Activated naive CD4-positive, alpha-beta T cell treated with anti-CD3 and anti-CD28 coated beads, Interleukin-2, amount 50 U/mL, for 24 hours (primary cell): ENCODE data around the gene TMEM200B.
"Not testable (repeated sequence)": the region's sequence is repeated elsewhere in the genome, so short reads cannot be mapped to it uniquely, and the experiment has no call there.

Experiments
- H3K27ac Mint-ChIP-seq: one replicate; pipeline ENCODE4 v1.8.0; 2021; ENCODE audit warnings: mild to moderate bottlenecking, mixed read lengths
- H3K27me3 Mint-ChIP-seq: one replicate; pipeline ENCODE4 v1.8.0; 2021; ENCODE audit warnings: mixed read lengths
- H3K36me3 Mint-ChIP-seq: one replicate; pipeline ENCODE4 v1.8.0; 2021; ENCODE audit warnings: mixed read lengths
- H3K4me1 Mint-ChIP-seq: one replicate; pipeline ENCODE4 v1.8.0; 2021; ENCODE audit warnings: mixed read lengths
- H3K4me3 Mint-ChIP-seq: one replicate; pipeline ENCODE4 v1.8.0; 2021; ENCODE audit warnings: mild to moderate bottlenecking, mixed read lengths
- H3K9me3 Mint-ChIP-seq: one replicate; pipeline ENCODE4 v1.8.0; 2021; ENCODE audit warnings: mixed read lengths

TMEM200B gene

GRCh38 chr1:29099286-29099685 is 24.4 kb downstream of the TMEM200B start:
- H3K36me3 Mint-ChIP-seq: peaks cover 16% of the 10 kb centered on the region

GRCh38 chr1:29096231-29096886 is 27.3 kb downstream of the TMEM200B start:
- peak overlapping the region; percentile 74 for H3K27ac Mint-ChIP-seq
- H3K4me3 Mint-ChIP-seq: no peak overlapping the region
- H3K27me3 Mint-ChIP-seq: no peaks in the 10 kb centered on the region
- peaks cover 4% of the 10 kb centered on the region for H3K4me1 Mint-ChIP-seq
- peaks cover 25% of the 10 kb centered on the region for H3K36me3 Mint-ChIP-seq
- H3K9me3 Mint-ChIP-seq: no peaks in the 10 kb centered on the region

More at GRCh38 chr1:29099286-29099685, 24.4 kb downstream of the TMEM200B start:
- peaks cover 4% of the 10 kb centered on the region for H3K4me1 Mint-ChIP-seq
- no peaks in the 10 kb centered on the region for H3K9me3 Mint-ChIP-seq
- no peak overlapping the region for H3K27ac Mint-ChIP-seq
- no peak overlapping the region for H3K4me3 Mint-ChIP-seq
- no peaks in the 10 kb centered on the region for H3K27me3 Mint-ChIP-seq

GRCh38 chr1:29094954-29095353 is 28.7 kb downstream of the TMEM200B start:
- peaks cover 29% of the 10 kb centered on the region for H3K36me3 Mint-ChIP-seq
- no peaks in the 10 kb centered on the region for H3K27me3 Mint-ChIP-seq
- H3K4me1 Mint-ChIP-seq: peaks cover 4% of the 10 kb centered on the region
- no peak overlapping the region for H3K4me3 Mint-ChIP-seq
- H3K27ac Mint-ChIP-seq: no peak overlapping the region
- H3K9me3 Mint-ChIP-seq: no peaks in the 10 kb centered on the region

GRCh38 chr1:29094433-29094832 is 29.3 kb downstream of the TMEM200B start:
- Mint-ChIP-seq H3K9me3 (no peaks in the 10 kb centered on the region), H3K4me1 (peaks cover 5% of the 10 kb centered on the region), H3K36me3 (peaks cover 30% of the 10 kb centered on the region), H3K4me3 (no peak overlapping the region), H3K27ac (no peak overlapping the region), H3K27me3 (no peaks in the 10 kb centered on the region)

GRCh38 chr1:29092704-29093103 is 31.0 kb downstream of the TMEM200B start:
- not testable (repeated sequence) for H3K27ac Mint-ChIP-seq, H3K4me3 Mint-ChIP-seq, H3K4me1 Mint-ChIP-seq, H3K27me3 Mint-ChIP-seq, H3K9me3 Mint-ChIP-seq
- H3K36me3 Mint-ChIP-seq: peaks cover 32% of the 10 kb centered on the region

GRCh38 chr1:29090937-29091618 is 32.6 kb downstream of the TMEM200B start:
- Mint-ChIP-seq H3K36me3 (peaks cover 28% of the 10 kb centered on the region), H3K4me3 (no peak overlapping the region), H3K27me3 (no peaks in the 10 kb centered on the region), H3K27ac (no peak overlapping the region), H3K4me1 (peaks cover 5% of the 10 kb centered on the region), H3K9me3 (no peaks in the 10 kb centered on the region)

- H3K4me1 Mint-ChIP-seq: peaks cover 22% of the 10 kb centered on the region
- H3K9me3 Mint-ChIP-seq: no peaks in the 10 kb centered on the region
- no peaks in the 10 kb centered on the region for H3K27me3 Mint-ChIP-seq
- peak overlapping the region; percentile 95 for H3K27ac Mint-ChIP-seq
- H3K4me3 Mint-ChIP-seq: peak overlapping the region; percentile 15
- peaks cover 10% of the 10 kb centered on the region for H3K36me3 Mint-ChIP-seq
These were observed 39.5 kb downstream of the TMEM200B start for GRCh38 chr1:29084196-29084521.

GRCh38 chr1:29083317-29084195 is 40.1 kb downstream of the TMEM200B start:
- Mint-ChIP-seq H3K27ac (peak overlapping the region; percentile 95), H3K36me3 (peaks cover 10% of the 10 kb centered on the region), H3K4me3 (peak overlapping the region; percentile 15), H3K4me1 (peaks cover 22% of the 10 kb centered on the region), H3K9me3 (no peaks in the 10 kb centered on the region), H3K27me3 (no peaks in the 10 kb centered on the region)

DNA sequence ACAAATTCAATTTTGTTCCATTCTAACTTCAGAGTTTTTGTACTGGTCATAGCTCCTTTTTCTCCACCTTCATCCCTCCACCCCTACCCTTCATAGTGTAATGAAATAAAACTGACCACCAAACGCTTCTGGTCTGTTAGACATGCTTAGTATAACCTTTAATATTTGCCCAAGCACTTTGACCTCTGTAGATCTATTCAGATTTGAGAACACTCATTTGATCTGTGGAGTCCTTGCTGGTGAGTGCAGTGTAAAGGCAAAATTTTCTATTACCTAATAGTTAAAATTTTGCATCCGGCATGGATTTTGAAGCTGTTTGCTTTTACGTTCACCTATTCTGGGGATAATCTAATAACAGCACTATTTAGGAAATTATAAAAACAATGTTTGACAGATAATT is 41.2 kb downstream of the TMEM200B start:
- no peaks in the 10 kb centered on the region for H3K27me3 Mint-ChIP-seq
- H3K27ac Mint-ChIP-seq: no peak overlapping the region
- H3K9me3 Mint-ChIP-seq: no peaks in the 10 kb centered on the region
- H3K4me3 Mint-ChIP-seq: no peak overlapping the region
- peaks cover 8% of the 10 kb centered on the region for H3K36me3 Mint-ChIP-seq
- peaks cover 22% of the 10 kb centered on the region for H3K4me1 Mint-ChIP-seq

GRCh38 chr1:29081201-29081600 is 42.5 kb downstream of the TMEM200B start:
- Mint-ChIP-seq H3K9me3 (no peaks in the 10 kb centered on the region), H3K27me3 (no peaks in the 10 kb centered on the region), H3K4me1 (peaks cover 22% of the 10 kb centered on the region), H3K27ac (peak overlapping the region; percentile 90), H3K36me3 (peaks cover 8% of the 10 kb centered on the region), H3K4me3 (peak overlapping the region; percentile 36)

- H3K27me3 Mint-ChIP-seq, H3K9me3 Mint-ChIP-seq, H3K36me3 Mint-ChIP-seq, H3K4me3 Mint-ChIP-seq, H3K27ac Mint-ChIP-seq: not testable (repeated sequence)
- H3K4me1 Mint-ChIP-seq: peaks cover 22% of the 10 kb centered on the region
These were observed 43.6 kb downstream of the TMEM200B start for GRCh38 chr1:29079916-29080629.

DNA sequence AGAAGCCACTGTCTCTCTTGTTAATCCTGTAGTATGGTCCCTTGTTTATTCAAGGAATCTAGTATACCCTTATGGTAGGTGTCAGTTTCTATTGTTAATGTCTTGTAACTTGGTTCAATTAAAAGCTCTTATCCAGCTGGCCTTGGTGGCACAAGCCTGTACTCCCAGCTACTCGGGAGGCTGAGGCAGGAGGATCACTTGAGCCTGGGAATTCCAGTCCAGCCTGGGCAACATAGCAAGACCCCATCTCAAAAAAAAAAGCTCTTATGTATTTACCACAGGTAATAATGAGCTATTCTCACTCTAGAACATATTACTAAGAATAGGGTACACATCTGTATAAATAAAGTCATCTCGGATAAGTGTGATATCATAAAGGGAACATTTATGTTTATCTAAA is 46.5 kb downstream of the TMEM200B start:
- H3K9me3 Mint-ChIP-seq: no peaks in the 10 kb centered on the region
- H3K27me3 Mint-ChIP-seq: no peaks in the 10 kb centered on the region
- H3K4me3 Mint-ChIP-seq: no peak overlapping the region
- H3K36me3 Mint-ChIP-seq: peaks cover 3% of the 10 kb centered on the region
- H3K27ac Mint-ChIP-seq: no peak overlapping the region
- H3K4me1 Mint-ChIP-seq: peaks cover 8% of the 10 kb centered on the region
